ENCODE data around the gene PDZD2. TPM values are rescaled to one million over a fixed set of nuclear protein-coding genes. Genes with fewer than 3 reads are reported as not detected.

The PDZD2 gene
- total RNA-seq, 1 experiment from 2014 or later, result 0.37 TPM

- no peaks in the 10 kb centered on the region for H3K36me3 ChIP-seq (ENCODE audit: control insufficient read depth in 1 of 2, insufficient read depth in 2 of 2, low read length in 2 of 2)
- intact Hi-C loops (cut with micrococcal nuclease), result no loop called here
- H3K9me2 ChIP-seq (ENCODE audit: insufficient read depth), result no peaks in the 10 kb centered on the region
- ChIA-PET POLR2A (no interaction called here), RAD21 (ENCODE audit: low non-redundant PET in 1 of 2, low total read pairs in 2 of 2, uncharacterized antibody in 2 of 2, unreplicated experiment in 2 of 2) (no interaction called here), CTCF (no interaction called here)
- H3K9ac ChIP-seq (ENCODE audit: low read length), result no peak overlapping the region
- H3K4me2 ChIP-seq (ENCODE audit: low read length), result no peak overlapping the region
- no peaks in the 10 kb centered on the region for H3K27me3 ChIP-seq (ENCODE audit: insufficient read depth, low read length)
- no peaks in the 10 kb centered on the region for H3K9me3 ChIP-seq (ENCODE audit: control insufficient read depth in 1 of 2, insufficient read depth in 1 of 2, low read depth in 1 of 2, low read length in 2 of 2)
- H3K4me1 ChIP-seq (ENCODE audit: control insufficient read depth in 1 of 2, insufficient read depth in 2 of 2, low read length in 2 of 2), result no peaks in the 10 kb centered on the region
- no peak for ATAC-seq
- BruUV-seq (replicated peaks), result no TSS peak
- H4K20me1 ChIP-seq (ENCODE audit: insufficient read depth), result no peaks in the 10 kb centered on the region
- DNase-seq (ENCODE audit: low read depth, low spot score), result no peak
- no peak overlapping the region for H3K27ac ChIP-seq (ENCODE audit: low read depth, low read length)
- no peaks in the 10 kb centered on the region for H3K79me2 ChIP-seq (ENCODE audit: insufficient read depth, low read length)
- no peak for TF ChIP-seq CTCF (IDR thresholded peaks at IDR 0.05 in 2 of 3, conservative IDR thresholded peaks at IDR 0.05 in 1 of 3; ENCODE audit: borderline replicate concordance in 1 of 3, insufficient read depth in 1 of 3, low read depth in 2 of 3, low read length in 2 of 3)
- no peak for TF ChIP-seq RAD21 (IDR thresholded peaks at IDR 0.05; ENCODE audit: low read depth)
- TF ChIP-seq JUND (IDR thresholded peaks at IDR 0.05), result no peak
- TF ChIP-seq EZH2 (IDR thresholded peaks at IDR 0.05), result no peak
- H2AFZ ChIP-seq (ENCODE audit: low read depth, low read length, poor library complexity, severe bottlenecking), result no peak overlapping the region
- no peak overlapping the region for H3K4me3 ChIP-seq (replicated peaks in 1 of 2; ENCODE audit: low read depth in 1 of 2, low read length in 2 of 2)
Measured at GRCh38 chr5:31620026-31620425, 18.9 kb upstream of the PDZD2 start.

DNA sequence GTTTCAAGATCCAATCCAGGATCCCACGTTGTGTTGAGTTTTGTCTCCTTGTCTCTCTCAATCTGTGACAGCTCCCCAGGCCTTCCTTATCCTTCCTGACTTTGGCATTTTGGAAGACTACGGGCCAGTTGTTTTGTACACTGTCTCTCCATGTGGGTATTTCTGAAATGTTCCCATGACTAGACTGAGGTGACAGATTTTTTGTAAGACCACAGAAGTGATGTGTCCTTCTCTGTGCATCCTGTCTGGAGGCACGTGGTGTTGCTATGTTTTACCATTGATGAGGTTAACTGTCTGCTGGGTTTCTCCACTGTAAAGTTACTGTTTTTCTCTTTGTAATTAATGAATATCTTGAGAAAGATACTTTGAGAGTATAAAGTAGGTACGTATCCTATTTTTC lies 15.7 kb upstream of the PDZD2 start:
- Histone ChIP-seq H3K9ac (ENCODE audit: low read length) (no peak overlapping the region), H3K27ac (ENCODE audit: low read depth, low read length) (no peak overlapping the region), H3K36me3 (ENCODE audit: control insufficient read depth in 1 of 2, insufficient read depth in 2 of 2, low read length in 2 of 2) (no peaks in the 10 kb centered on the region), H4K20me1 (ENCODE audit: insufficient read depth) (no peaks in the 10 kb centered on the region), H3K79me2 (ENCODE audit: insufficient read depth, low read length) (no peaks in the 10 kb centered on the region), H3K27me3 (ENCODE audit: insufficient read depth, low read length) (no peaks in the 10 kb centered on the region), H3K4me2 (ENCODE audit: low read length) (no peak overlapping the region), H2AFZ (ENCODE audit: low read depth, low read length, poor library complexity, severe bottlenecking) (no peak overlapping the region), H3K4me1 (ENCODE audit: control insufficient read depth in 1 of 2, insufficient read depth in 2 of 2, low read length in 2 of 2) (no peaks in the 10 kb centered on the region), H3K9me3 (ENCODE audit: control insufficient read depth in 1 of 2, insufficient read depth in 1 of 2, low read depth in 1 of 2, low read length in 2 of 2) (no peaks in the 10 kb centered on the region), H3K4me3 (replicated peaks in 1 of 2; ENCODE audit: low read depth in 1 of 2, low read length in 2 of 2) (no peak overlapping the region), H3K9me2 (ENCODE audit: insufficient read depth) (no peaks in the 10 kb centered on the region)
- CTCF ChIA-PET, result no interaction called here
- RAD21 ChIA-PET (ENCODE audit: low non-redundant PET in 1 of 2, low total read pairs in 2 of 2, uncharacterized antibody in 2 of 2, unreplicated experiment in 2 of 2), result no interaction called here
- no TSS peak for BruUV-seq (replicated peaks)
- DNase-seq (ENCODE audit: low read depth, low spot score), result no peak
- no peak for ATAC-seq
- intact Hi-C loops (cut with micrococcal nuclease), result no loop called here
- TF ChIP-seq SP1 (IDR thresholded peaks at IDR 0.05; ENCODE audit: low read depth) (no peak), ZNF274 (IDR thresholded peaks at IDR 0.05; ENCODE audit: low read depth, low read length) (no peak), JUND (IDR thresholded peaks at IDR 0.05) (no peak), CTCF (IDR thresholded peaks at IDR 0.05 in 2 of 3, conservative IDR thresholded peaks at IDR 0.05 in 1 of 3; ENCODE audit: borderline replicate concordance in 1 of 3, insufficient read depth in 1 of 3, low read depth in 2 of 3, low read length in 2 of 3) (no peak), EZH2 (IDR thresholded peaks at IDR 0.05) (no peak), YY1 (IDR thresholded peaks at IDR 0.05; ENCODE audit: extremely low read depth, insufficient replicate concordance, low read depth, low read length) (no peak), ATF3 (IDR thresholded peaks at IDR 0.05) (no peak), REST (IDR thresholded peaks at IDR 0.05; ENCODE audit: low read depth) (no peak)
- POLR2A ChIA-PET, result no interaction called here
